Astrocyte of the cerebellum (primary cell): ENCODE measurements around the gene SMIM22.

ENCODE experiments used
- DNase-seq: peaks from one replicate; pipeline ENCODE4 v3.0.0-alpha.2; 2011; ENCODE audit warnings: low read depth
- H3K4me3 ChIP-seq: 2 replicates; pipeline ENCODE4 v1.5.1; 2011; ENCODE audit warnings: mild to moderate bottlenecking, low read depth, low read length, moderate library complexity
- in situ Hi-C: cut with HindIII; loops from 2 replicates; pipeline ENCODE4 v1.10.0; 2017; ENCODE audit warnings: low sequenced_read_pairs
- TF ChIP-seq, protein P1 (sequence below): IDR thresholded peaks from 2 replicates; pipeline ENCODE4 v1.5.1; 2012; ENCODE audit warnings: low read length, low read depth, moderate library complexity, mild to moderate bottlenecking; ENCODE audit errors: missing control alignments

The SMIM22 gene

DNA sequence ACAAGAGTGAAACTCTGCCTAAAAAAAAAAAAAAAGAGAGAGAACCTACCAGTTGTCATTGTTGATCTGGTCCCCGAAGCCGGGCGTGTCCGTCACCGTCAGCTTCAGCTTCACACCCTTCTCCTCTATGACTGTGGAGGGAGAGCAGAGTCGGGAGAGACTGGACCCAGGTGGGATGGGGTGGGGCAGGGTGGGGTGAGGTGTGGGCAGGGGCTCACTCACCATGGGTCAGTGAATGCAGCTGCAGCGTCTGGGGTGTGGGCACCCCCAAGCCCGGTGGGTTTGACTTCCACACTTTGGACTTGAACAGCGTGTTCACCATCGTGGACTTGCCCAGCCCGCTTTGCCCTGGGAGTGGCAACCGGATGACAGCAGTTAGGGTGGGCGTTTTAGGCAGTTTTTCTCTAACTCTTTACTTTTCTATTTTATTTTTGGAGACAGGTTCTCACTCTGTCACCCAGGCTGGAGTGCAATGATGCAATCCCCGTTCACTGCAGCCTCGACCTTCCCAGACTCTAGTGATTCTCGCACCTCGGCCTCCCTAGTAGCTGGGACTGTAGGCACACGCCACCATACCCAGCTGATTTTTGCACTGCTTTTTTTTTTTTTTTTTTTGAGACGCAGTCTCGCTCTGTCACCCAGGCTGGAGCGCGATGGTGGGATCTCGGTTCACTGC is 9.3 kb upstream of the SMIM22 start:
- in situ Hi-C loops, result no loop called here
- H3K4me3 ChIP-seq, result no peak overlapping the region
- TF ChIP-seq, protein P1, sequence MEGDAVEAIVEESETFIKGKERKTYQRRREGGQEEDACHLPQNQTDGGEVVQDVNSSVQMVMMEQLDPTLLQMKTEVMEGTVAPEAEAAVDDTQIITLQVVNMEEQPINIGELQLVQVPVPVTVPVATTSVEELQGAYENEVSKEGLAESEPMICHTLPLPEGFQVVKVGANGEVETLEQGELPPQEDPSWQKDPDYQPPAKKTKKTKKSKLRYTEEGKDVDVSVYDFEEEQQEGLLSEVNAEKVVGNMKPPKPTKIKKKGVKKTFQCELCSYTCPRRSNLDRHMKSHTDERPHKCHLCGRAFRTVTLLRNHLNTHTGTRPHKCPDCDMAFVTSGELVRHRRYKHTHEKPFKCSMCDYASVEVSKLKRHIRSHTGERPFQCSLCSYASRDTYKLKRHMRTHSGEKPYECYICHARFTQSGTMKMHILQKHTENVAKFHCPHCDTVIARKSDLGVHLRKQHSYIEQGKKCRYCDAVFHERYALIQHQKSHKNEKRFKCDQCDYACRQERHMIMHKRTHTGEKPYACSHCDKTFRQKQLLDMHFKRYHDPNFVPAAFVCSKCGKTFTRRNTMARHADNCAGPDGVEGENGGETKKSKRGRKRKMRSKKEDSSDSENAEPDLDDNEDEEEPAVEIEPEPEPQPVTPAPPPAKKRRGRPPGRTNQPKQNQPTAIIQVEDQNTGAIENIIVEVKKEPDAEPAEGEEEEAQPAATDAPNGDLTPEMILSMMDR, result no peak
- DNase-seq, result no peak

DNA sequence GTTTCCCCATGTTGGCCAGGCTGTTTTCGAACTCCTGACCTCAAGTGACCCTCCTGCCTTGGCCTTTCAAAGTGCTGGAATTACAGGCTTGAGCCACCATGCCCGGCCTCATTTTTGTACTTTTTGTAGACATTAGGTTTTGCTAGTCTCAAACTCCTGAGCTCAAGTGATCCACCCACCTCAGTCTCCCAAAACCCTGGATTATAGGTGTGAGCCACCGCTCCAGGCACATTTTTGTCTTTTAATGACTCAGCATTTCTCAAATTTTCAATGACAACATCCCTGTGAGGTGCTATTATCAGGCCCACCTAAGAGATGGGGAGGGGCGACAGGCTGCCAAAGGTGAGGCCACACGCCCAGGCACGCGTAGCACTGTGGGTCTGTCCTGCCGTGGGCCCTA is 8.1 kb upstream of the SMIM22 start:
- in situ Hi-C loops, result no loop called here
- no peak overlapping the region for H3K4me3 ChIP-seq
- no peak for DNase-seq
- TF ChIP-seq, protein P1, result no peak

DNA sequence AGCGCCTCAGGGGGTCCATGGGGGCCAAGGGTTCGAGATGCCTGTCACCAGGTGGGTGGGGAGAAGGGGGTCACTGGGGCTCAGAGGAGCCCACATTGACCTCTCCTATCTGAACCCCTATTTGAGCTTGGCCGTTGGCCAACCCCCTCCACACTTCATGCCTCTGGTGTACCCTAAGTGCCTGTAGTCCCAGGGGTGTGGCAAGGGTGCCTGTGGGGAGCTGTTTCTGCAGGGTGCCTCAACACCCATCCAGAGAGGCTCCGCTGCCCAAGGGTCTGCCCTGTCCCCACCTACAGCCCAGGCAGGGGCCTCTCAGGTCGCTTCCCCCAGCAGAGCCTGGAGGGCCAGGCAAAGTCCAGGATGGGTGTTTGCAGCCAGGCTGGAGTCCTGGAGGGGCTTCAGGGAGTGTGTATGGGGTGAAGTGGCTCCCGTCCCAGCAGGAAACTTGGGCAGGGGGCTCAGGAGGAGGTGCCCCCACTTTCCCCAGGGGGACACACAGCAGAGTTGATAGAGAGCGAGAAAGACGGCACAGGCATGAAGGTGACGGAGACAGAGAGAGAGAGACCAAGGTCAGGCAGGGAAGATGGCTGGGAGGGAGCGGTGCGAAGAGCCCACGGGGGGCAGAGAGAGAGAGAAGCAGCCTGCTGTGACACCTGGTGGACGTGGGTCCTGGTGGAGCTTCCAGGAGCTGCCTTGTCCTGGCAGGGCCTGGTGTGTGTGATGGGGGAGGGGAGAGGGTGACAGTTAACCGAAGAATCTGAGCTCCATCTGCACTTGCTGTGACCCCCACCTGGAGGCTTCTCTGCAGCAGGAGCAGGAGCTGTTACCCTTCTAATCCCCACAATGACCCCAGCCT is 7.3 kb upstream of the SMIM22 start, which contains the start of gene SEPTIN12:
Gene SEPTIN12 (minus strand): TSS at position 719 of the 856 bp plus-strand sequence. CDS start 700 bp downstream, at position 19.
- in situ Hi-C loops, result no loop called here
- DNase-seq, result no peak
- TF ChIP-seq, protein P1, result no peak
- H3K4me3 ChIP-seq, result no peak within 1 kb of the TSS

DNA sequence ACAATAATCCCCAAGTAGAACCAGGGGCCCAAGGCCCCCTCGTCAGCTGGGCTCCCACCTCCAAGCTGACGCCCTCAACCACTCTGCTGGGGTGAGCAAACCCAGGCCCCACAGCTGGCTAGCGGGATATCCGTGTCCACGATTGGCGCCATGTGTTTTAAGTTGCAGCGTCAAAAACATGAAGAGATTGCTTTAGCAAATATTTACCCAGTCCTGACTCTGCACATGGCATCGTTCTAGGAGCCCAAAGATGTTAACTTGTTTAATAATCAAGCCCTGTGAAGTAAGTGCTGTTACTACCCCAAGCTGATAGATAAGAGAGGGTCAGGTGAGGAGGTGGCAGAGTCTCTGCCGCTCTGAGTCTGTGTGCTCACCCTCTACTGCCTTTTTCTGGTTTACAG is 6.7 kb upstream of the SMIM22 start:
- TF ChIP-seq, protein P1, result no peak
- H3K4me3 ChIP-seq, result no peak overlapping the region
- no peak for DNase-seq
- in situ Hi-C loops, result no loop called here

DNA sequence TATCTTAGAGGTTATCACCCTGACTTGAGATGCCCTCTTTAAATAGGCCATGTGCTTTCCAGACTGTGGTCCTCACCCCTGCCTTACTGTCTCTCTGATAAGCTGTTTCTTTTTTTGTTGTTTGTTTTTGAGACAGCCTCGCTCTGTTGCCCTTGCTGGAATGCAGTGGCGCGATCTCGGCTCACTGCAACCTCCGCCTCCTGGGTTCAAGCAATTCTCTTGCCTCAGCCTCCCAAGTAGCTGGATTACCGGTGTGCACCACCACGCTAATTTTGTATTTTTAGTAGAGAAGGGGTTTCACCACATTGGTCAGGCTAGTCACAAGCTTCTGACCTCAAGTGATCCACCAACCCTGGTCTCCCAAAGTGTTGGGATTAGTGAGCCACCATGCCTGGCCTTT is 6.3 kb upstream of the SMIM22 start:
- TF ChIP-seq, protein P1, result no peak
- H3K4me3 ChIP-seq, result no peak overlapping the region
- no peak for DNase-seq
- in situ Hi-C loops, result no loop called here

DNA sequence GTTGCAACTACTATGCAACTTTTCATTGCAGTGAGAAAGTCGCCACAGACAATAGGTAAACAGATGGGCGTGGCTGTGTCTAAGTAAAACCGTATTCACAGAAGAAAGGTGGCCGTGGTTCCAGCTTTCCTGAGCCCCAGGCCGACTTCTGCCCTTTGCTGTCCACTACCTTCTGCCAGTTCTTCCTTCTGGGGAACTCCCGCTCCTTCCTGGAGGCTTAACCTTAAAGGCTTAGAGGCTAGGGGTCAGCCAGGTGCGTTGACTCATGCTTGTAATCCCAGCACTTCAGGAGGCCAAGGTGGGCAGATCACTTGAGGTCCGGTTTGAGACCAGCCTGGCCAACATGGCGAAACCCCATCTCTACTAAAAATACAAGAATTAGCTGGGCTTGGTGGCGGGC is 4.9 kb upstream of the SMIM22 start:
- H3K4me3 ChIP-seq, result no peak overlapping the region
- no peak for DNase-seq
- TF ChIP-seq, protein P1, result no peak
- in situ Hi-C loops, result no loop called here
